ENCODE measurements around the gene BRD4. TPM values are rescaled to one million over a fixed set of nuclear protein-coding genes. Genes with fewer than 3 reads are reported as not detected.
A peak's percentile ranks its signal among the peaks of the same experiment; 100 is the strongest.

BRD4 gene
- total and polyA plus RNA-seq, 8 donors, result 51.1 to 89.6 (median 56.6) TPM

- intact Hi-C loops (cut with DNase I), result no loop called here
- Histone ChIP-seq H3K9me3 (no peaks in the 10 kb centered on the region), H3K36me3 (no peaks in the 10 kb centered on the region), H3K4me3 (no peak overlapping the region), H3K27ac (no peak overlapping the region), H3K27me3 (no peaks in the 10 kb centered on the region), H3K4me1 (peaks cover 62 to 85% of the 10 kb centered on the region in 2 donors)
- ATAC-seq (peak; percentile 47), DNase-seq (peak in 2 of 4 donors; percentile 5 to 50)
- TF ChIP-seq, protein P1, sequence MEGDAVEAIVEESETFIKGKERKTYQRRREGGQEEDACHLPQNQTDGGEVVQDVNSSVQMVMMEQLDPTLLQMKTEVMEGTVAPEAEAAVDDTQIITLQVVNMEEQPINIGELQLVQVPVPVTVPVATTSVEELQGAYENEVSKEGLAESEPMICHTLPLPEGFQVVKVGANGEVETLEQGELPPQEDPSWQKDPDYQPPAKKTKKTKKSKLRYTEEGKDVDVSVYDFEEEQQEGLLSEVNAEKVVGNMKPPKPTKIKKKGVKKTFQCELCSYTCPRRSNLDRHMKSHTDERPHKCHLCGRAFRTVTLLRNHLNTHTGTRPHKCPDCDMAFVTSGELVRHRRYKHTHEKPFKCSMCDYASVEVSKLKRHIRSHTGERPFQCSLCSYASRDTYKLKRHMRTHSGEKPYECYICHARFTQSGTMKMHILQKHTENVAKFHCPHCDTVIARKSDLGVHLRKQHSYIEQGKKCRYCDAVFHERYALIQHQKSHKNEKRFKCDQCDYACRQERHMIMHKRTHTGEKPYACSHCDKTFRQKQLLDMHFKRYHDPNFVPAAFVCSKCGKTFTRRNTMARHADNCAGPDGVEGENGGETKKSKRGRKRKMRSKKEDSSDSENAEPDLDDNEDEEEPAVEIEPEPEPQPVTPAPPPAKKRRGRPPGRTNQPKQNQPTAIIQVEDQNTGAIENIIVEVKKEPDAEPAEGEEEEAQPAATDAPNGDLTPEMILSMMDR (IDR thresholded peaks at IDR 0.05), result no peak
Observed at GRCh38 chr19:15328312-15328711, 4.0 kb downstream of the BRD4 start.

GRCh38 chr19:15324791-15325519, 7.4 kb downstream of the BRD4 start:
- ATAC-seq (peak; percentile 5), DNase-seq (peak in 1 of 4 donors; percentile 10)
- H3K4me3 ChIP-seq, result no peak overlapping the region
- H3K4me1 ChIP-seq, result peaks cover 70 to 100% of the 10 kb centered on the region in 2 donors
- H3K36me3 ChIP-seq, result no peaks in the 10 kb centered on the region
- no peaks in the 10 kb centered on the region for H3K27me3 ChIP-seq
- peak overlapping the region in 1 of 2 donors; percentile 13 for H3K27ac ChIP-seq
- intact Hi-C loops (cut with DNase I), result no loop called here
- H3K9me3 ChIP-seq, result no peaks in the 10 kb centered on the region
- TF ChIP-seq, protein P1 (IDR thresholded peaks at IDR 0.05), result no peak

DNA sequence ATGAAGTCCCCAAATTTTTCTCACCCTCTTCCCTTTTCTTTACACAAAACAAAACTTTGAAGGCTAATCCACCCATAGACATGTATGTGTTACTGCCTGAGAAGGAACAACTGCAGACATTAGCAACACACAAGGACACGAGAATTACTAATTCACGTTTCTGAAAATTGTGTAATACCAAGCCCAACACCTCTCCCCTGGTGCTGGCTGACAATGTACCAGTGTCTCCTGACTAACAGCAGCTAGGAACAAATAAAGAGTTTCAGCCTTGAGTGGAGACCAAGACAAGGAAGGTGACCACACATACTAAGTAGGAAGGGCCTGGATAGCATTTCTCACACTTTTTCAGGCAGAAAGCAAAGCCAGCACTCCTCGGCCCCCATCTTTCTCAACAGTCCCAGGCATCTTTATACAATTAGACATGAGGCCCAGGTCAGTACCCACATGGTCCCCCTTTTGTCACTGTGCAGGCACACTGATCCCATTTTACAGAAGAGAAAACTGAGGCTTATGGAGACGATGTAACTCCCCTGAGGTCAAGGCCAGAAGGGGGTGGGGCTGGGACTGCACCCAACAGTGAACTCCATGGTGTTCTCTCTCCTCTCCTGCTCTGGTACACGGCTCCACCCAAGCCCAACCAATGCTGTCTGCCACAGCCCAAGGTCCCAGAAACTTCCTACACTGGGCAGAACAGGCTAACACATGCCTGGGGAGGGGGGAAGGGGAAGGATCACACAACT, 8.7 kb downstream of the BRD4 start:
- Histone ChIP-seq H3K27me3 (no peaks in the 10 kb centered on the region), H3K4me1 (peaks cover 71 to 100% of the 10 kb centered on the region in 2 donors), H3K36me3 (no peaks in the 10 kb centered on the region), H3K4me3 (no peak overlapping the region), H3K9me3 (no peaks in the 10 kb centered on the region), H3K27ac (peak overlapping the region; percentile 9 to 37)
- ATAC-seq (peak; percentile 37), DNase-seq (peak in 1 of 4 donors; percentile 40)
- intact Hi-C loops (cut with DNase I), result no loop called here
- TF ChIP-seq, protein P1 (IDR thresholded peaks at IDR 0.05), result no peak

- TF ChIP-seq, protein P1 (IDR thresholded peaks at IDR 0.05), result no peak
- Histone ChIP-seq H3K36me3 (no peaks in the 10 kb centered on the region), H3K9me3 (no peaks in the 10 kb centered on the region), H3K27ac (peak overlapping the region in 1 of 2 donors; percentile 13), H3K4me1 (peaks cover 75 to 100% of the 10 kb centered on the region in 2 donors), H3K27me3 (no peaks in the 10 kb centered on the region), H3K4me3 (no peak overlapping the region)
- no peak for ATAC-seq
- DNase-seq, result no peak
- intact Hi-C loops (cut with DNase I), result no loop called here
Observed at GRCh38 chr19:15321739-15322138, 10.6 kb downstream of the BRD4 start.

GRCh38 chr19:15320116-15320515, 12.2 kb downstream of the BRD4 start:
- TF ChIP-seq, protein P1 (IDR thresholded peaks at IDR 0.05), result no peak
- no peaks in the 10 kb centered on the region for H3K27me3 ChIP-seq
- no peaks in the 10 kb centered on the region for H3K36me3 ChIP-seq
- peak overlapping the region in 1 of 2 donors; percentile 33 for H3K27ac ChIP-seq
- no peak overlapping the region for H3K4me3 ChIP-seq
- no peaks in the 10 kb centered on the region for H3K9me3 ChIP-seq
- ATAC-seq (peak; percentile 31), DNase-seq (no peak)
- intact Hi-C loops (cut with DNase I), result no loop called here
- peaks cover 64 to 100% of the 10 kb centered on the region in 2 donors for H3K4me1 ChIP-seq
